Suppressor macrophage treated with lipopolysaccharide for 1 hour (primary cell): Measurements from ENCODE around the gene RPL37A.
"Not testable (repeated sequence)": the region's sequence is repeated elsewhere in the genome, so short reads cannot be mapped to it uniquely, and the experiment has no call there.

ENCODE experiments used
- DNase-seq, 3 donors: peaks; one replicate each; pipeline ENCODE4 v3.0.0-alpha.2; 2020 to 2022

The RPL37A gene

DNA sequence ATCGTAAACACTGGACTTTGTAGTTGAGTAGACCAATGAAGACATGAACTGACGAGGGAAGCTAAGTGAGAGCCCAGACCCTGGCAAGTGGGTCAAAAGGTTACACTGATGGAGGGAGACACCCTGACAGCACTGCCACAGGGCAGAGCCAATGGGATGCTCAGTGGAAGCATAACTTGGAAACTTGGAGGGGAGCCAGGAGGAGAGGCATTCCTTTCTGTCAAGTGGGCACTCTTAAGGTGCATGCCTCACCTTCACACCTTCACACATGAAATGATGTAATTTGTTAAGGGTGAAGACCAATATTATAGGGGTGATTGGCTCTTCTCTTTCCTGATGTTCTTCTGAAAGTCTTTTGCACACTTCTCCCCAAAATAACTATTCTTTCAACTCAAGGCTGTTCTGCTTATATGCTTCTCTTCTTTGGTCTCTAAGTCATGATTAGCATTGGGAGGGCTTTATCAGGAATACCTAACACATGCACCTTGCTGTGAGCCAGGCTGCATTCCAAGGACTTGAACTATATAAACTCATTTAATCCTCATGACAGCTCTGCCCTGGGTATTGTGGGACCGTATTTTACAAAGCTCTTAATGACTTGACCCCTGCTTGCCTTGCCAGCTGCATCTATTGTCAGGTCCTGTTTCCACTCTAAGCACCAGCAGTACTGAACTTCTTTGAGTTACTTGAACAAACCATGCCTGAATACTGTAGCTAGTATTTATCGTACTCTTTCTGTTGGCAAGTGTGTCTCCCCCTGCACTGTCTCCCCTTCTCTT is 19.0 kb downstream of the RPL37A start:
- no peak for DNase-seq

DNA sequence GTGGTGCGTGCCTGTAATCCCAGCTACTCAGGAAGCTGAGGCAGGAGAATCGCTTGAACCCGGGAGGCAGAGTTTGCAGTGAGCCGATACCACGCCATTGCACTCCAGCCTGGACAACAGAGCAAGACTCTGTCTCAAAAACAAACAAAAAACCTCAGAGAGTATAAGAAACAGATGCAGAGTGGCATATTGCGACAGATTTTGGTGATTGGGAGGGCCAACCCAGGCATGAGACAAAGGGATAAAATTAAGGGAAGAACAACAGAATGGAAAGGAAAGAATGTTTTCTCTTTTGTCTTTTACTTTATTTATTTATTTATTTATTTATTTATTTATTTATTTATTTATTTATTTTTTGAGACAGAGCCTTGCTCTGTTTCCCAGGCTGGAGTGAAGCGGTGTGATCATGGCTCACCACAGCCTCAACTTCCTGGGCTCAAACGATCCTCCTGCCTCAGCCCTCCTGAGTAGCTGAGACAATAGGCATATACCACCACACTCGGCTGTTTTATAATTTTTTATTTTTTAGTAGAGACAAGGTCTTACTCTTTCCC is 20.0 kb downstream of the RPL37A start:
- DNase-seq, result not testable (repeated sequence)

GRCh38 chr2:216519154-216519762 is 20.6 kb downstream of the RPL37A start:
- peak; percentile 83 to 86 (median 84) for DNase-seq

GRCh38 chr2:216520112-216520511 is 21.5 kb downstream of the RPL37A start:
- DNase-seq, result no peak

DNA sequence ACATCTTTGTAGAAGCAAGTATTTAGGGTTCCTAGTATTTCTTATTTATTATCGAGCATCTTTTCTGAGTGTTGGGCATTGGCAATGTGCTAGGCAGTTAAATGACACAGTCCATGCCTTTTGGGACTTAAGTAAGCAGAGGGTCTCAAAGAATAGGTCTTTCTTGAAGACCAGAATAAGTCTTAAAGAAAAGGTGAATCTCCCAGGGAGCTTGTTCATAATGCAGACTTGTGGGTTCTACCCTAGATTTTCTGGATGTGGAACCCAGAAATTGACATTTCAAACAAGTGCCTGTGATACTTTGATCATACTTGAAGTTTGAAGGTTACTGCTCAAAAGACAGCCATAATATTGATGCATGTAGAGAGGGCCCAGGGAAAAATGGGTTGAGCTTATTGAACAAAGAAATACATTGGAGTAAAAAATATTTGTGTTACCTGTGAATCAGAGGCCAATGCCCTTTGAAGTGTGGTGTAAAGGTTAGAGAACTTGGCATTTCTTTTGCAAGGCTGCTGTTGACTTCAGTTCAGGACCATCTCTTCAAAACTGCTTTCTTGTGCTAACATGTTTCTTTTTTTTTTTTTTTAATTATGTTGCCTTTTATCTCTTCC is 24.4 kb downstream of the RPL37A start:
- DNase-seq, result no peak

DNA sequence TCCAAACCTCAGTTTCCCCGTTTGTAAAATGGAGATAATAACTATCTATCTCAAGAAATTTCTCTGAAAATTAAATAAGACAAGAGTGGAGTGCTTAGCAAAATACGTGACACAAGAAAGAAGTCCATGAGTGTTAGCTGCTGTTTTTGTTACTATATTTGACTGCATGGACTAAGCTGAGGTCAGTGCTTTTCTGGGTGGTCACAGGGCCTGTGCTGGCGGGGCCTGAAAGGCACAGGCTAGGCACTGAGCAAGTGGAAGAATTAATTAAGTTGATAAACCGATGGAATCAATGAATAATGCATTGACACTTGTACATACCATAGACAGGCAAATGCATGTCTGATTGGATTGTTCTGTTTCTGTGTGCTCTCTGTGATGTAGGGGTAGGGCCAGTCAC is 27.3 kb downstream of the RPL37A start:
- no peak for DNase-seq

DNA sequence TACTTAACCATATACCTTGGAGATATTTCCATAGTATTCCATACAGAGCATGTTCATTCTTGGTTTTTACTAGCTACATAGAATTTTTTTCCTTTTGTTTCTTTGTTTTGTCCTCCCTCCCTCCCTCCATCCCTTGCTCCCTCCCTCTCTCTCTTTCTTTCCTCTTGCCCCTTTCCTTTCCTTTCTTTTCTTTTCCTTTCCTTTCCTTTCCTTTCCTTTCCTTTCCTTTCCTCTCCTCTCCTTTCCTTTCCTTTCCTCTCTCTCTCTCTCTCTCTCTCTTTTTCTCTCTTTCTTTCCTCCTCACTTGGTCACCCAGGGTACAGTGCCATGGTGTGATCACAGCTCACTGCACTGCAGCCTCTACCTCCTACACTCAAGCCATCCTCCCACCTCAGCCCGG is 28.3 kb downstream of the RPL37A start:
- DNase-seq, result no peak

- DNase-seq, result no peak
Measured at GRCh38 chr2:216527600-216527999, 29.0 kb downstream of the RPL37A start.

DNA sequence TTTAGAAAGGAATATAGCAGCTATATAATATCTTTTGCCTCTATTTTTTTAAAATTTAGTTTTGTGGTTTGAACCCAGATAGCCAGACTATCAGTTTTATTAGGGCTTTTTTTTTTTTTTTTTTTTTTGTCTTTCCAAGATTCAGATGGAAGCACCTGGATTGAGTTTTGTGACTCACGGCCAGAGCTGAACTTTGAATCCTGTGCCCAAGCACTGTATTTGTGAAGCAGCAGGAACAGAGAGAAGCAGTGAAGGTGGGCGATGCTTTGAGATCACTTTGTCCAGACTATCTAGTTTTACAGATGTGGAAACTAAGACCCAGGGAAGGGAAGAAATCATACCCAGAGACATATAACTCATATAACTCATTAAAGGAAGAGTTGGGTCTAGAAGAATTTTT is 33.9 kb downstream of the RPL37A start:
- DNase-seq, result no peak

DNA sequence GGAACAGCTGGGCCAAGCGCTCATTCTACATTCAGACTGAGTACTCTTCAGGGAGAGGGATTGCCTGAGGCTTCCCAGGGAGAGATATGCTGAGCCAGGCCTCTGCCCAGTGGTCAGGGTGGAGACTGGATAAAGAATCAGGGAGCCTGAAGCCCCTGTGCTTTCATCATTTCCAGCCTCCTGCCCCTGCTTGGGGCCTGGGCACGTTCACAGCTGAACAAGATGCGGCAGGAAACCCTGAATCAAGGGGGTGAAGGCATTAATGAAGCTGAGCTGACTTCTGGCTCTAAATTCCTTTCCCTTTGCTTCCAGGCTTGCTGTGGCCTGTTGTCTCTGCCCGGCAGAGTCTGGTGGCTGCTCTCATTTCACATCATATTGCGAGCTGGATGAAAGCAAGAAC is 35.0 kb downstream of the RPL37A start:
- DNase-seq, result no peak

GRCh38 chr2:216534809-216535208 is 36.2 kb downstream of the RPL37A start:
- DNase-seq, result no peak

GRCh38 chr2:216535454-216535995 is 36.9 kb downstream of the RPL37A start:
- peak; percentile 77 to 79 (median 77) for DNase-seq

- DNase-seq, result no peak
Measured at GRCh38 chr2:216536734-216537210, 38.1 kb downstream of the RPL37A start.

GRCh38 chr2:216537366-216537765 is 38.7 kb downstream of the RPL37A start:
- DNase-seq, result no peak

DNA sequence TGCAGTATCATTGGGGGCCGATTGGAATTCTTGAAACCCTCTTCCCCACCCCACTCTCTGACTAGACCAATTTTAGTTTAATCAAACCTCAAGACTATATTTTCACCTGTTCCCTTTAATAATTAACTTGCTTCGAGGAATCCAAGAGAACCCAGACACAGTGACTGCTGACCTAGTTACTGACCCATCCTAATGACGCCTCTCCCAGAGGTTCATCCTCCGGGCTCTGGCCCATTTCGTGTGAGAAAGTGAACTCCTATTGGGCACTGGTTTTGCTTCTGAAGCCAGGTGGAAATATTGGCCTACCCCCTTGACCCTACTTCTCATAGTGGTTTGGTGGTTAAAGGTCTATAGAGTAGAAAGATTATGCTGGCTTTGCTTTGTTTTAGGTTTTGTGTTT is 39.9 kb downstream of the RPL37A start:
- DNase-seq, result no peak

GRCh38 chr2:216539120-216539519 is 40.5 kb downstream of the RPL37A start:
- DNase-seq, result no peak

- DNase-seq, result no peak
Measured at GRCh38 chr2:216539791-216540241, 41.2 kb downstream of the RPL37A start.

DNA sequence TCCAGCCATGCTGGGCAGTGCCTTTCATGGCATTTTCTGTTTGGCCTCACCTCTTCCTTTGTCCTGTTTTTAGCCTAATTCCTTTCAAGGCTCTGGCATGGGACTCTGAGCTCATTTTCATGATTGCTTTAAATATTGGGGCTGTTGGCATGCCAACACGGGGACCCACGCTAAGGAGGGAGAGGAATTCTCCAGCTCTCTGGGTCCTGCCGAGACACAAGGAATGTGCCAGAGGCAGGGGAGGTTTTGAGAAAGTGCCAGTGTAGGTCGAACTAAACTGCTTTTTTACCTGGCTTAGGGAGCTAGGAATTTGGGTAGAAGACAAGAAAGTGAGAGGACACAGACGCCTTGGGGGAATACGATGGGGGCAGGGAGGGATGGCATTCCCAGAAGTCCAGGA is 42.3 kb downstream of the RPL37A start:
- DNase-seq, result no peak

- no peak for DNase-seq
Measured at GRCh38 chr2:216541505-216541904, 42.9 kb downstream of the RPL37A start.

- peak; percentile 20 to 40 (median 39) for DNase-seq
Measured at GRCh38 chr2:216545359-216545758, 46.7 kb downstream of the RPL37A start.

DNA sequence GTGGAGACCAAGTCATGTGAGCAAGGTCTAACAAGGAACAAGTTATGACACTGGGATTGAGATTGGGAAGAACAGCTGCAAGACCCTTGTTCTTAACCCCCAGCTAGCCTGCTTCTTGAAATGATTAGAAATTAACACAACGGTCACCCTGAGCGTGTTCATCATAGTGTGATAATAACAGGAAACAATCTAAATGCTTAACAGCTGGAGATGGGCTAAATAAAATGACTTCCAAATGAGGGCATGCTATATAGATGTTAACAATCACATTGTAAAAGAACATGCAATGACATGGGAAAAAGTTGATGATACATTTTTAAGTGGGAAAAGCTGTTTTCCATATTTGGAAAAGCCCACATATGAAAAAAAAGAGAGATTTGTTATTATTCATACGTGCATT is 47.6 kb downstream of the RPL37A start:
- no peak for DNase-seq

GRCh38 chr2:216546641-216547403 is 48.2 kb downstream of the RPL37A start:
- no peak for DNase-seq

DNA sequence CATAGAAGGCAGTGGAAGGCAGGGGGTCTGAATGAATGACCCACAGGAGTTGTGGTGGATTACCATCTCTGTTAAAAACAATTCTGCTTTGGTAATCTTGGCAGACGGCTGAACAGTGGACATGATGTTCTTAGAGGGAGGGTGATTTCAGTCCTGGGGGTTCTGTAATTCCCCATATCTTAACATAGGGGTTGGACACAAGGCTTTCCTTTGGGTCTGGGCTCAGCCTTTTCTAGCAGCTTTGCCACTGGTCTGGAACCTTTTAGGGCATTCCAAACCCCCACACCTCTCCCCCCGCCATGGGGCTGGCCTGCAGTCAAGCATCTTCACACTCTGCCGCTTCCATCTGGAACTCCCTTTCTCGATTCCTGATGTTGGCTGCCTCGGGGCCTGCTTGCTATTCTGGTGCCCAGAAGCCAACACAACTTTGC is 50.3 kb downstream of the RPL37A start:
- no peak for DNase-seq
